A549 (cell line): ENCODE results near the gene FBRSL1.

Source experiments
- EP300 ChIP-seq, 2 experiments: fragments of >200 bp; sonication (Bioruptor Twin); formaldehyde crosslinking; IDR thresholded peaks; 2 replicates in 1 of 2; 3 replicates in 1 of 2; pipeline ENCODE4 v1.6.1; 2016 to 2017
- TF ChIP-seq, protein P1 (sequence below): fragments of >200 bp; sonication (Bioruptor Twin); formaldehyde crosslinking; IDR thresholded peaks from 3 replicates; pipeline ENCODE4 v1.5.1; 2016

DNA sequence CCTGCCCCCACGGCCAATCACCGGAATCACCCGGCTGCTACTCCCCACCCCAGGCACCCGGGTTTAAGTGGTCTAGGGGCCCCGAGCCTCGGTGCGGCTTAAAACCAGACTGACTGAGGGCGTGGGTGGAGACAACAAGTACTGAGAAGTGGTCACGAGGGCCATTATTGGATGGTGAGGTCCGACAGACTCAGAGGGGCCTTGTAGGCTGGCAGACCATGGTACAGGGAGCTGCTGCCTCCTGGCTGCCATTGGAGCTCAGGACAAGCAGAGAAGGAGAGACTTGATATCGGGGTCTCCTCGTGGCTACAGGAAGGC, 54.1 kb downstream of the FBRSL1 start:
- TF ChIP-seq EP300 (IDR thresholded peaks at IDR 0.05): no peak
- TF ChIP-seq, protein P1, sequence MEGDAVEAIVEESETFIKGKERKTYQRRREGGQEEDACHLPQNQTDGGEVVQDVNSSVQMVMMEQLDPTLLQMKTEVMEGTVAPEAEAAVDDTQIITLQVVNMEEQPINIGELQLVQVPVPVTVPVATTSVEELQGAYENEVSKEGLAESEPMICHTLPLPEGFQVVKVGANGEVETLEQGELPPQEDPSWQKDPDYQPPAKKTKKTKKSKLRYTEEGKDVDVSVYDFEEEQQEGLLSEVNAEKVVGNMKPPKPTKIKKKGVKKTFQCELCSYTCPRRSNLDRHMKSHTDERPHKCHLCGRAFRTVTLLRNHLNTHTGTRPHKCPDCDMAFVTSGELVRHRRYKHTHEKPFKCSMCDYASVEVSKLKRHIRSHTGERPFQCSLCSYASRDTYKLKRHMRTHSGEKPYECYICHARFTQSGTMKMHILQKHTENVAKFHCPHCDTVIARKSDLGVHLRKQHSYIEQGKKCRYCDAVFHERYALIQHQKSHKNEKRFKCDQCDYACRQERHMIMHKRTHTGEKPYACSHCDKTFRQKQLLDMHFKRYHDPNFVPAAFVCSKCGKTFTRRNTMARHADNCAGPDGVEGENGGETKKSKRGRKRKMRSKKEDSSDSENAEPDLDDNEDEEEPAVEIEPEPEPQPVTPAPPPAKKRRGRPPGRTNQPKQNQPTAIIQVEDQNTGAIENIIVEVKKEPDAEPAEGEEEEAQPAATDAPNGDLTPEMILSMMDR: no peak
